Ascending aorta (tissue), 2 donors: ENCODE measurements around the gene TMPRSS6. TPM values are rescaled to one million over a fixed set of nuclear protein-coding genes. Genes with fewer than 3 reads are reported as not detected.

ENCODE experiments used
- DNase-seq, 2 donors: peaks; one replicate each; pipeline ENCODE4 v3.0.0-alpha.2; 2019; ENCODE audit warnings: low spot score in 2 of 2
- H3K27ac ChIP-seq, 2 donors: fragments of 200-600 bp; sonication (generic); one replicate each; pipeline ENCODE4 v1.5.1; 2016 to 2017; ENCODE audit warnings: mild to moderate bottlenecking in 1 of 2
- H3K27me3 ChIP-seq: fragments of 200-600 bp; sonication (generic); one replicate; pipeline ENCODE4 v1.5.1; 2017
- H3K36me3 ChIP-seq, 2 donors: fragments of 200-600 bp; sonication (generic); one replicate each; pipeline ENCODE4 v1.5.1; 2016
- H3K4me1 ChIP-seq, 2 donors: fragments of 200-600 bp; sonication (generic); one replicate each; pipeline ENCODE4 v1.5.1; 2016 to 2017; ENCODE audit warnings: mild to moderate bottlenecking in 1 of 2
- H3K4me3 ChIP-seq, 2 donors: fragments of 200-600 bp; sonication (generic); one replicate each; pipeline ENCODE4 v1.5.1; 2016 to 2017; ENCODE audit warnings: mild to moderate bottlenecking in 1 of 2
- H3K9me3 ChIP-seq, 2 donors: fragments of 200-600 bp; sonication (generic); one replicate each; pipeline ENCODE4 v1.5.1; 2016
- intact Hi-C: fragments of 100-400 bp; cut with DNase I; formaldehyde crosslinking; loops from one replicate; pipeline ENCODE4 v1.15.1; 2023
- total RNA-seq: library from RNA; depleted of rRNA; stranded (reverse); fragments of >200 nt; gene quantifications from one replicate; pipeline ENCODE4 v1.1.0, GENCODE V29; 2016
- TF ChIP-seq, protein P1 (sequence below), 3 experiments: fragments of 200-600 bp in 2 of 3; fragments of 450-650 bp in 1 of 3; sonication (generic) in 2 of 3; IDR thresholded peaks; one replicate each; pipeline ENCODE4 v1.5.1; 2016 to 2019; ENCODE audit warnings: antibody characterized with exemption in 3 of 3, mild to moderate bottlenecking in 1 of 3, moderate library complexity in 1 of 3

TMPRSS6 gene
- total RNA-seq, 1 donor from 2014 or later = not detected

GRCh38 chr22:37095113-37095512 is 14.4 kb downstream of the TMPRSS6 start:
- no peak overlapping the region for H3K4me3 ChIP-seq
- no peaks in the 10 kb centered on the region for H3K9me3 ChIP-seq
- H3K36me3 ChIP-seq = no peaks in the 10 kb centered on the region
- intact Hi-C loops = no loop called here
- no peaks in the 10 kb centered on the region for H3K4me1 ChIP-seq
- H3K27me3 ChIP-seq = peaks cover 4% of the 10 kb centered on the region
- no peak for DNase-seq
- TF ChIP-seq, protein P1, sequence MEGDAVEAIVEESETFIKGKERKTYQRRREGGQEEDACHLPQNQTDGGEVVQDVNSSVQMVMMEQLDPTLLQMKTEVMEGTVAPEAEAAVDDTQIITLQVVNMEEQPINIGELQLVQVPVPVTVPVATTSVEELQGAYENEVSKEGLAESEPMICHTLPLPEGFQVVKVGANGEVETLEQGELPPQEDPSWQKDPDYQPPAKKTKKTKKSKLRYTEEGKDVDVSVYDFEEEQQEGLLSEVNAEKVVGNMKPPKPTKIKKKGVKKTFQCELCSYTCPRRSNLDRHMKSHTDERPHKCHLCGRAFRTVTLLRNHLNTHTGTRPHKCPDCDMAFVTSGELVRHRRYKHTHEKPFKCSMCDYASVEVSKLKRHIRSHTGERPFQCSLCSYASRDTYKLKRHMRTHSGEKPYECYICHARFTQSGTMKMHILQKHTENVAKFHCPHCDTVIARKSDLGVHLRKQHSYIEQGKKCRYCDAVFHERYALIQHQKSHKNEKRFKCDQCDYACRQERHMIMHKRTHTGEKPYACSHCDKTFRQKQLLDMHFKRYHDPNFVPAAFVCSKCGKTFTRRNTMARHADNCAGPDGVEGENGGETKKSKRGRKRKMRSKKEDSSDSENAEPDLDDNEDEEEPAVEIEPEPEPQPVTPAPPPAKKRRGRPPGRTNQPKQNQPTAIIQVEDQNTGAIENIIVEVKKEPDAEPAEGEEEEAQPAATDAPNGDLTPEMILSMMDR (IDR thresholded peaks at IDR 0.05) = no peak
- no peak overlapping the region for H3K27ac ChIP-seq

- Histone ChIP-seq H3K4me1 (no peaks in the 10 kb centered on the region), H3K36me3 (no peaks in the 10 kb centered on the region), H3K9me3 (no peaks in the 10 kb centered on the region), H3K27me3 (peaks cover 4% of the 10 kb centered on the region), H3K27ac (no peak overlapping the region), H3K4me3 (no peak overlapping the region)
- intact Hi-C loops = no loop called here
- TF ChIP-seq, protein P1 (IDR thresholded peaks at IDR 0.05) = no peak
- DNase-seq = no peak
These were observed 15.3 kb downstream of the TMPRSS6 start for GRCh38 chr22:37094239-37094638.

DNA sequence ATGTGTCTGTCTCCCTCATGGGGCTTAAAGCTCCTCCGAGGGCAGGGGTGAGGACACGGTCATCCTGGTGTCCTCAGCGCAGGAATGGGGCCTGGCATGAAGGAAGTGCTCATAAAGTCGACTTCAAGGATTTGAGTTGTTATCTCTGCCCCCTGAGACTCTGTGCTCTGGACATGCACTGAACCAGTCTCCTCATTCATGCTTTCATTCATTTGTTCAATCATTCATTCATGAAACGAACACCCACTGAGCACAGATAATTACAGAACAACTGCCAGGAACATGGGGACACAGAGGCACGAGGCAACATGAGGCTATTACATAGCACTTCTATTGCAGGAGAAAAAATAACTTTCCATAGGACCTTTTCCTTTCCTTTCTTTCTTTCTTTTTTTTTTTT is 16.5 kb downstream of the TMPRSS6 start:
- Histone ChIP-seq H3K27me3 (peaks cover 4% of the 10 kb centered on the region), H3K9me3 (no peaks in the 10 kb centered on the region), H3K36me3 (no peaks in the 10 kb centered on the region), H3K4me1 (no peaks in the 10 kb centered on the region), H3K27ac (no peak overlapping the region), H3K4me3 (no peak overlapping the region)
- TF ChIP-seq, protein P1 (IDR thresholded peaks at IDR 0.05) = no peak
- intact Hi-C loops = no loop called here
- DNase-seq = no peak

- TF ChIP-seq, protein P1 (IDR thresholded peaks at IDR 0.05) = no peak
- Histone ChIP-seq H3K27me3 (peaks cover 4% of the 10 kb centered on the region), H3K27ac (no peak overlapping the region), H3K9me3 (no peaks in the 10 kb centered on the region), H3K4me3 (no peak overlapping the region), H3K4me1 (no peaks in the 10 kb centered on the region), H3K36me3 (no peaks in the 10 kb centered on the region)
- no peak for DNase-seq
- intact Hi-C loops = no loop called here
These were observed 17.5 kb downstream of the TMPRSS6 start for GRCh38 chr22:37091994-37092393.

DNA sequence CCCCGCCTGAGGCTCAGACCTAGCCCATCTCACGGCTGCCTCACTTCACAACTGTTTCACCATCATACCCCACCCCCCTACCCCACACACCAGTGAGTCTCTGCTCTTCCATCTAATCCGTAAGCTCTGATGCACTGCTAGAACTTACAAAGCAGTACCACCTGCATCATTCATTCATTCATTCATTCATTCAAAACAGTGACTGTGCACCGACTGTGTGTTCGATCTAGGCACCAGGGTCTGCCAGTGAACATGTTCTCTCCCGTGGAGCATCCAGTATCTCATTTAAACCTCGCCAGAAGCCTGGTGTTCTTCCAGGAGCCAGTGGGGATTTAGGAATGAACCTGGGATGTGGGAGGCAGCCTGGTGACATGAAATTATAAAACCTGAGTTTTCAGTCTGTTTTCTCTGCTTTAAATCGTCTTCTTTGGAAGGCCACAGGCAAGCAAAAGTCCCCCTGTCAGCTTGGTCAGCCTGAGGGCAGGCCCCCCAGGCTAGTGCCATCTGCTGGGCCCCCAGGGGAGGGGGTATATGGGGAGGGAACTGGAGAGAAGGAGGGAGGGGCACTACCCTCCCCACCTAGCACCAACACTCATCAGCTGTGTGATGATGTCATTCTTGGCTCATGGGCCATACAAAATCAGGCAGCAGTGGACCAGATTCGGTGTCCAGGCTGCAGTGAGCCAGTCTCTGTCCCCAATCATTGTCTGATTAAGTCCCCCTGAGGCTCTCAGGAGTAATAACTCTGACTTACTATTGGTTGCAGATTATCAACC is 18.4 kb downstream of the TMPRSS6 start:
- H3K27me3 ChIP-seq = peaks cover 4% of the 10 kb centered on the region

More for the DNA sequence above, 18.4 kb downstream of the TMPRSS6 start:
- intact Hi-C loops = no loop called here
- H3K36me3 ChIP-seq = no peaks in the 10 kb centered on the region
- no peaks in the 10 kb centered on the region for H3K4me1 ChIP-seq
- DNase-seq = no peak
- no peaks in the 10 kb centered on the region for H3K9me3 ChIP-seq
- no peak overlapping the region for H3K27ac ChIP-seq
- TF ChIP-seq, protein P1 (IDR thresholded peaks at IDR 0.05) = no peak
- no peak overlapping the region for H3K4me3 ChIP-seq
